GM12878 (cell line): ENCODE results near the gene TASL. TPM values are rescaled to one million over a fixed set of nuclear protein-coding genes. Genes with fewer than 3 reads are reported as not detected.
"Not testable (repeated sequence)": the region's sequence is repeated elsewhere in the genome, so short reads cannot be mapped to it uniquely, and the experiment has no call there.

Experiments
- ATAC-seq: fragments of 200-7000 bp; cut with Tn5 transposase; 3 replicates; pipeline ENCODE4 v1.9.1; 2020; ENCODE audit warnings: mild to moderate bottlenecking, moderate library complexity
- BruUV-seq: library from RNA; stranded (reverse); fragments of 400-500 nt; replicated peaks from 2 replicates; lab custom pipeline; 2021; lab: Mats Ljungman, UMichigan
- CTCF ChIA-PET: fragments of 300-600 bp; sonication (Branson Sonifier 250); formaldehyde crosslinking; extraction: SDS; loops from one replicate; lab custom pipeline; 2021; ENCODE audit warnings: inconsistent platforms; lab: Yijun Ruan, JAX
- POLR2A ChIA-PET: fragments of 350-600 bp; formaldehyde crosslinking; extraction: SDS; loops from one replicate; lab custom pipeline; 2021; ENCODE audit warnings: inconsistent platforms; lab: Charles Lee
- RAD21 ChIA-PET: fragments of 300-600 bp; sonication (Branson Sonifier 250); formaldehyde crosslinking; loops from one replicate; lab custom pipeline; 2023; ENCODE audit warnings: antibody characterized with exemption; ENCODE audit not compliant: unreplicated experiment; lab: Charles Lee
- SMC1A ChIA-PET: fragments of 300-600 bp; sonication (Branson Sonifier 250); formaldehyde crosslinking; loops from one replicate; lab custom pipeline; 2023; ENCODE audit not compliant: unreplicated experiment, uncharacterized antibody; lab: Charles Lee
- DNase-seq: peaks from one replicate; pipeline ENCODE4 v3.0.0-alpha.2; 2011; ENCODE audit warnings: low read depth, low spot score
- FAIRE-seq: peaks from 3 replicates; lab custom pipeline; 2011; peaks lifted over from hg19 to GRCh38; lab: Jason Lieb, UNC
- H2AFZ ChIP-seq: 2 replicates; pipeline ENCODE4 v1.6.0; 2011; ENCODE audit warnings: low read depth, low read length, control low read depth; ENCODE audit not compliant: control insufficient read depth
- H3K27ac ChIP-seq: 2 replicates; pipeline ENCODE4 v1.5.1; 2011; ENCODE audit warnings: control low read depth; ENCODE audit not compliant: control insufficient read depth, insufficient read depth
- H3K27me3 ChIP-seq, 2 experiments: replicated peaks in 1 of 2; 2 replicates each; pipeline versions ENCODE4 v1.6.0 to v1.6.1; 2011; ENCODE audit warnings: low read length in 1 of 2; ENCODE audit not compliant: control insufficient read depth in 2 of 2, insufficient read depth in 2 of 2
- H3K36me3 ChIP-seq, 2 experiments: 2 replicates each; pipeline ENCODE4 v1.5.1; 2011; ENCODE audit warnings: low read length in 1 of 2; ENCODE audit not compliant: control insufficient read depth in 2 of 2, insufficient read depth in 2 of 2
- H3K4me1 ChIP-seq: 2 replicates; pipeline ENCODE4 v1.6.1; 2011; ENCODE audit warnings: mild to moderate bottlenecking, low read length, moderate library complexity, mixed read lengths; ENCODE audit not compliant: control insufficient read depth, insufficient read depth
- H3K4me2 ChIP-seq: 2 replicates; pipeline ENCODE4 v1.6.0; 2011; ENCODE audit warnings: control low read depth; ENCODE audit not compliant: control insufficient read depth, insufficient read depth
- H3K4me3 ChIP-seq: fragments of 200-600 bp; sonication (generic); 2 replicates; pipeline ENCODE4 v1.5.1; 2016
- H3K79me2 ChIP-seq: 2 replicates; pipeline ENCODE4 v1.6.0; 2011; ENCODE audit warnings: low read length; ENCODE audit not compliant: control insufficient read depth, insufficient read depth
- H3K9ac ChIP-seq: 2 replicates; pipeline ENCODE4 v1.8.0; 2011; ENCODE audit warnings: low read length, control low read depth, mixed read lengths; ENCODE audit not compliant: control insufficient read depth, insufficient read depth
- H3K9me3 ChIP-seq: replicated peaks from 3 replicates; pipeline ENCODE4 v1.5.1; 2011; ENCODE audit warnings: mild to moderate bottlenecking, low read length; ENCODE audit not compliant: control insufficient read depth, insufficient read depth
- H4K20me1 ChIP-seq: 2 replicates; pipeline ENCODE4 v1.6.0; 2011; ENCODE audit not compliant: control insufficient read depth, insufficient read depth
- BCL11A ChIP-seq: IDR thresholded peaks from 2 replicates; pipeline ENCODE4 v1.6.1; 2011; ENCODE audit warnings: low read depth, low read length
- IRF4 ChIP-seq: IDR thresholded peaks from 2 replicates; pipeline ENCODE4 v1.6.1; 2011; ENCODE audit warnings: low read depth, low read length
- NKRF ChIP-seq: fragments of 450-650 bp; conservative IDR thresholded peaks from 2 replicates; pipeline ENCODE4 v1.6.1; 2017; ENCODE audit warnings: mild to moderate bottlenecking, moderate library complexity
- PRDM15 ChIP-seq: fragments of 450-650 bp; formaldehyde crosslinking; IDR thresholded peaks from 2 replicates; pipeline ENCODE4 v1.4.0; 2020; ENCODE audit warnings: mild to moderate bottlenecking, moderate library complexity
- SMARCA5 ChIP-seq: fragments of 450-650 bp; IDR thresholded peaks from 2 replicates; pipeline ENCODE4 v1.6.1; 2017; ENCODE audit warnings: mild to moderate bottlenecking
- WGBS: methylation state at CpG from one replicate; pipeline ENCODE4 v1.1.6; 2016; ENCODE audit warnings: low lambda C conversion rate; ENCODE audit not compliant: insufficient replicate concordance, insufficient coverage; ENCODE audit errors: missing lambda C conversion rate; 5-methylcytosine and 5-hydroxymethylcytosine counted together
- in situ Hi-C: fragments of 300-500 bp; cut with MboI; formaldehyde crosslinking; loops from 9 replicates; pipeline ENCODE4 v1.14.3; 2018; ENCODE audit warnings: mixed read lengths
- intact Hi-C: fragments of 100-400 bp; cut with micrococcal nuclease; formaldehyde crosslinking; loops from one replicate; pipeline ENCODE4 v1.14.2; 2022; ENCODE audit not compliant: unreplicated experiment
- polyA plus RNA-seq, 11 experiments: library from polyadenylated mRNA; depleted of rRNA in 4 of 11; unstranded in 6 of 11; stranded (reverse) in 5 of 11; fragments of >200 nt; fragmentation: Nextera tagmentation in 4 of 11; fragmentation: Illumina TruSeq in 1 of 11; extraction: Ambion mirVana in 4 of 11; extraction: Trizol in 1 of 11; gene quantifications; 1 replicate in 1 of 11; 2 replicates in 10 of 11; pipeline versions ENCODE4 v1.2.1 to v1.2.3, GENCODE V29; 2011 to 2016; ENCODE audit warnings: inconsistent platforms in 2 of 11, missing spikeins in 2 of 11, low read depth in 1 of 11
- total RNA-seq, 4 experiments: library from RNA; depleted of rRNA in 3 of 4; stranded (reverse); fragments of >200 nt in 3 of 4; fragmentation: Illumina TruSeq in 1 of 4; extraction: Trizol in 1 of 4; gene quantifications; 2 replicates each; pipeline versions ENCODE4 v1.2.1 to v1.2.3, GENCODE V29; 2013 to 2021

The TASL gene
- total and polyA plus RNA-seq, 10 of the 15 experiments (the other 5 are each of a cell fraction or from before 2014, with no cell fraction given) = 12.4 to 107 (median 18.3) TPM

DNA sequence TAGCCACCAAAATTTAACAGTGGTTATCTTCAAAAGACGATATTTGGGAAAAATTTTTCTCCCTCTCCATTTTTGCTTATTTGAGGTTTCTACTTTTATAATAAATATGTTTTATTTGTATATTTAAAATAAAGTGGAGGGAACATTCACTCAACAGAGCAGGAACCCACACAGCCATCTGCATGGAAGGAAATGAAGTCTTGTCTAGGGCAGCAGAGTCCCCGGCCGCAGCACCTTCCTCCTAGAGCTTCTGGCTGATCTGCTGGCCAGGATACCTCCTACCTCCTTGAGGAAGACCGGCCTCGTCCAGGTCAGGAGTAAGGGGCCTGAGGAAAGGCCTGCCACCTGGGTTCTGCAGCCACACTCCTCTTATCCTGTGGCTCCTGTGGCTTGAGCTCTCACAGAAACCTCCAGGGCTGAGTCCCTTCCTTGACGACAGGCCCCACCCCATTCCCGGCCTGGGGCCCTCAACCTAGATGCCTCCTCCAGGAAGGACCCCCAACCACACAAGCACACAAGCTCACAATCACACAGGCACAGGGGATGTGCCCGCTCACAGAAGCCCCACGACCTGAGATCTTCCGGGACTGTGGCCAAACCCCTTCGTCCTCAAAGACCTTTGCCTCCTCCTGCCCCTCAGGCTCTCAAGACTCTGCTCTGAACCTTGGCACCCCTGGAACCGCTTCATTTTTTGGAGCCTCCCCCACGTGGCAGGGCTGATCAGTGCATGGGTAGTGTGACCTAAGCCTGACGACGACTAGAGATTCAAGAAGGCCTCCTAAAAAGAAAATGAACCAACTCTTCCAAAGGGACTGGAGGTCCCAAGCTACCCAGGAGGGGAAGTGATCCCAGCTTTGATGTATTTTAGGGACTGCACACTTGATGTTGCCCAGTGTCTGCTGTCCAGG is 23.0 kb upstream of the TASL start:
- H3K27me3 ChIP-seq, H3K79me2 ChIP-seq, POLR2A ChIA-PET, H3K27ac ChIP-seq, RAD21 ChIA-PET, H2AFZ ChIP-seq, H3K4me2 ChIP-seq, ATAC-seq, H3K4me3 ChIP-seq, H3K9me3 ChIP-seq, H4K20me1 ChIP-seq, intact Hi-C loops, SMC1A ChIA-PET, BruUV-seq, in situ Hi-C loops, DNase-seq, H3K9ac ChIP-seq, H3K36me3 ChIP-seq: not testable (repeated sequence)
- peaks cover 24% of the 10 kb centered on the region for H3K4me1 ChIP-seq
- CTCF ChIA-PET = interaction anchor here (1.1 kb wide), 1 partner anchor 29 kb away, joined by 5 read pairs; no protein-coding TSS in a partner anchor
- peak; percentile 47 for FAIRE-seq
- 93% methylated on average over 8 of the region's 15 CpGs for WGBS

GRCh38 chrX:30597216-30598012 is 19.8 kb upstream of the TASL start:
- in situ Hi-C loops = no loop called here
- CTCF ChIA-PET = interaction anchor here (1.7 to 2.2 kb wide), 3 partner anchors 20 to 74 kb away, joined by 4 to 30 read pairs (median 4); no protein-coding TSS in a partner anchor
- peak overlapping the region; percentile 60 for H2AFZ ChIP-seq
- TF ChIP-seq SMARCA5 (no peak; the same call in 1 of the 2 replicates), NKRF (no peak), PRDM15 (CRISPR knock-in tag) (no peak), BCL11A (peak; percentile 91), IRF4 (peak; percentile 78; the same call in 1 of the 2 replicates)

More at GRCh38 chrX:30597216-30598012, 19.8 kb upstream of the TASL start:
- ChIA-PET POLR2A (interaction anchor here (1.4 to 1.9 kb wide), 2 partner anchors 17 to 20 kb away, joined by 3 to 8 read pairs; partner anchors contain the start of gene TASL), RAD21 (interaction anchor here (2.2 kb wide), 2 partner anchors 25 to 27 kb away, joined by 11 to 13 read pairs; no protein-coding TSS in a partner anchor), SMC1A (interaction anchor here (2.2 to 2.6 kb wide), 3 partner anchors 20 to 27 kb away, joined by 7 to 35 read pairs (median 13); partner anchors contain the start of gene TASL)
- peak; percentile 53 for DNase-seq
- H3K36me3 ChIP-seq = no peaks in the 10 kb centered on the region
- intact Hi-C loops = loop anchor here (5.0 kb wide), 1 partner anchor 115 kb away; no protein-coding TSS in a partner anchor
- no peaks in the 10 kb centered on the region for H3K9me3 ChIP-seq
- WGBS = 13% methylated on average over 4 of the region's 4 CpGs
- H3K27ac ChIP-seq = peak overlapping the region; percentile 79
- H4K20me1 ChIP-seq = no peaks in the 10 kb centered on the region
- H3K9ac ChIP-seq = peak overlapping the region; percentile 51; the same call in 1 of the 2 replicates
- no peak for FAIRE-seq
- H3K4me2 ChIP-seq = peak overlapping the region; percentile 88
- no peaks in the 10 kb centered on the region for H3K27me3 ChIP-seq
- H3K4me1 ChIP-seq = peaks cover 42% of the 10 kb centered on the region
- ATAC-seq = peak; percentile 82
- H3K4me3 ChIP-seq = peak overlapping the region; percentile 29; the same call in 1 of the 2 replicates
- no peaks in the 10 kb centered on the region for H3K79me2 ChIP-seq
- BruUV-seq = no TSS peak
